GM12878 (cell line): Measurements from ENCODE around the gene RUNX3. TPM values are rescaled to one million over a fixed set of nuclear protein-coding genes. Genes with fewer than 3 reads are reported as not detected.

Source experiments
- ATF7 ChIP-seq: fragments of 450-650 bp; IDR thresholded peaks from 2 replicates; pipeline ENCODE4 v1.6.1; 2016; ENCODE audit warnings: low read depth, mild to moderate bottlenecking
- BMI1 ChIP-seq: fragments of 450-650 bp; IDR thresholded peaks from 2 replicates; pipeline ENCODE4 v1.6.1; 2016; ENCODE audit warnings: mild to moderate bottlenecking, moderate library complexity, borderline replicate concordance
- BRCA1 ChIP-seq: IDR thresholded peaks from 2 replicates; pipeline ENCODE4 v1.6.1; 2011; ENCODE audit warnings: low read depth, low read length, improper control_type of control experiment
- CBX5 ChIP-seq: sonication (generic); IDR thresholded peaks from 2 replicates; pipeline ENCODE4 v1.6.1; 2016; ENCODE audit warnings: low read depth, moderate library complexity, mild to moderate bottlenecking, inconsistent platforms
- CREM ChIP-seq: IDR thresholded peaks from 2 replicates; pipeline ENCODE4 v1.6.1; 2014; ENCODE audit warnings: antibody characterized with exemption, low read depth
- EGR1 ChIP-seq, 2 experiments: IDR thresholded peaks; 1 replicate in 1 of 2; 2 replicates in 1 of 2; pipeline ENCODE4 v1.6.1; 2011 to 2012; ENCODE audit warnings: low read depth in 2 of 2, low read length in 2 of 2, borderline replicate concordance in 1 of 2, mild to moderate bottlenecking in 1 of 2, moderate library complexity in 1 of 2
- EZH2 ChIP-seq: IDR thresholded peaks from 2 replicates; pipeline ENCODE4 v1.6.1; 2012; ENCODE audit warnings: low read depth, mild to moderate bottlenecking, control low read depth, inconsistent platforms, low read length, borderline replicate concordance; ENCODE audit not compliant: control insufficient read depth
- FOS ChIP-seq: IDR thresholded peaks from 3 replicates; pipeline ENCODE4 v1.6.1; 2011; ENCODE audit warnings: borderline replicate concordance; ENCODE audit not compliant: insufficient read length; ENCODE audit errors: extremely low read depth
- HDGF ChIP-seq: fragments of 450-650 bp; IDR thresholded peaks from 2 replicates; pipeline ENCODE4 v1.6.1; 2016; ENCODE audit warnings: antibody characterized with exemption
- JUND ChIP-seq: IDR thresholded peaks from 2 replicates; pipeline ENCODE4 v1.6.1; 2012; ENCODE audit warnings: low read depth, mild to moderate bottlenecking, low read length, improper control_type of control experiment, moderate library complexity
- MTA2 ChIP-seq: fragments of 450-650 bp; IDR thresholded peaks from 2 replicates; pipeline ENCODE4 v1.6.1; 2016; ENCODE audit warnings: low read depth, mild to moderate bottlenecking, moderate library complexity
- NFIC ChIP-seq: IDR thresholded peaks from 2 replicates; pipeline ENCODE4 v1.6.1; 2012; ENCODE audit warnings: low read depth, mild to moderate bottlenecking, inconsistent platforms, low read length, moderate library complexity
- PKNOX1 ChIP-seq: fragments of 450-650 bp; IDR thresholded peaks from 2 replicates; pipeline ENCODE4 v1.6.1; 2016; ENCODE audit warnings: mild to moderate bottlenecking
- POU2F2 ChIP-seq: IDR thresholded peaks from 3 replicates; pipeline ENCODE4 v1.6.1; 2011; ENCODE audit warnings: low read depth, mild to moderate bottlenecking, low read length, borderline replicate concordance
- SIN3A ChIP-seq: IDR thresholded peaks from 2 replicates; pipeline ENCODE4 v1.6.1; 2012; ENCODE audit warnings: low read depth, low read length, improper control_type of control experiment
- SP1 ChIP-seq: IDR thresholded peaks from one replicate; pipeline ENCODE4 v1.6.1; 2011; ENCODE audit warnings: low read depth, low read length
- SREBF1 ChIP-seq: IDR thresholded peaks from 2 replicates; pipeline ENCODE4 v1.6.1; 2012; ENCODE audit warnings: mild to moderate bottlenecking, low read length
- TARDBP ChIP-seq: IDR thresholded peaks from 2 replicates; pipeline ENCODE4 v1.6.1; 2016; ENCODE audit warnings: borderline replicate concordance
- ZNF217 ChIP-seq: fragments of 450-650 bp; IDR thresholded peaks from 2 replicates; pipeline ENCODE4 v1.6.1; 2017; ENCODE audit warnings: antibody characterized with exemption, mild to moderate bottlenecking
- ZNF274 ChIP-seq: IDR thresholded peaks from one replicate; pipeline ENCODE4 v1.8.0; 2011; ENCODE audit not compliant: insufficient read length, insufficient read depth
- polyA plus RNA-seq, 11 experiments: library from polyadenylated mRNA; depleted of rRNA in 4 of 11; unstranded in 6 of 11; stranded (reverse) in 5 of 11; fragments of >200 nt; fragmentation: Nextera tagmentation in 4 of 11; fragmentation: Illumina TruSeq in 1 of 11; extraction: Ambion mirVana in 4 of 11; extraction: Trizol in 1 of 11; gene quantifications; 1 replicate in 1 of 11; 2 replicates in 10 of 11; pipeline versions ENCODE4 v1.2.1 to v1.2.3, GENCODE V29; 2011 to 2016; ENCODE audit warnings: inconsistent platforms in 2 of 11, missing spikeins in 2 of 11, low read depth in 1 of 11
- total RNA-seq, 4 experiments: library from RNA; depleted of rRNA in 3 of 4; stranded (reverse); fragments of >200 nt in 3 of 4; fragmentation: Illumina TruSeq in 1 of 4; extraction: Trizol in 1 of 4; gene quantifications; 2 replicates each; pipeline versions ENCODE4 v1.2.1 to v1.2.3, GENCODE V29; 2013 to 2021
- TF ChIP-seq, protein P1 (sequence below): fragments of 450-650 bp; conservative IDR thresholded peaks from 2 replicates; pipeline ENCODE4 v1.6.1; 2017; ENCODE audit warnings: mild to moderate bottlenecking, moderate library complexity
- TF ChIP-seq, protein P2 (sequence below): fragments of 450-650 bp; IDR thresholded peaks from 2 replicates; pipeline ENCODE4 v1.6.1; 2017; ENCODE audit warnings: mild to moderate bottlenecking, moderate library complexity
- TF ChIP-seq, protein P3 (sequence below): fragments of 450-650 bp; IDR thresholded peaks from 2 replicates; pipeline ENCODE4 v1.6.1; 2017; ENCODE audit warnings: mild to moderate bottlenecking

RUNX3 gene
- total and polyA plus RNA-seq, 10 of the 15 experiments (the other 5 are each of a cell fraction or from before 2014, with no cell fraction given), result 19.0 to 151 (median 31.4) TPM

DNA sequence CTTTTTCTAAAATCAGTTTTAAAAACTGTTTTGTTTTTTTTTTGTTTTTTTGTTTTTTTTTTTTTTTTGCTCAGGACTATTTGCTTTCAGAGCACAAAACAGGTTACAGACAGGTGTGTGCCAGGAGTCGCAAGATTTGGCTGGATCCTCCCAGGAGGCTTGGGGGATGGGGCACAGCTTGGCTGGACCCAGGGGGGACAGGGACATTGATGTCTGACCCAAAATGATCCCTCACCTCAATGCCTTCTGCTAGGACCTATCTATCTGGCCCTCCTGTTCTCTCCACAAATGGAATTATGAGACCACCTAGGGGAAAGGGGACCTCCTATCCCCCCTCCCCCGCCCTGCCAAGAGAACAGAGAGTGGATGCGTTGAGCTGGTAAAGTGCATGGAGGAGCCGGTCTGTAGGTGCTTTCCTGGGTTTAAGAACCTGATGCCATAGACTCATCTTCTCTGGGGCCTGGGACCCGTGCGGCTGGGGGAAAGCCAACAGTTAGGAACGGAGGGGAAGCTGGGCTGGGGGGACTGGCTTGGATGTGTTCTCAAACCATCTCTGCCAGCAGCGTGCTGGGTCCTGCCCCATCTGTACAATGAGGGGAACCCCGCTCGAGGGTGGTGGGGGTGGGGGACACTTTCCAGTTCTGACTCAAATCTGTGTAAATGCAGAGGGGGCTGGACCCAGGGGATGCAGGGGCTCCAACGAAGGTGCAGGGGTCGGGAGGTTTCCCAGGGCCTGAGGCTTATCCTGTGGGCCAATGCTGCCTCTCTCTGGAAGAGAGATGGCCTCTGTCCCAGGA lies 28.9 kb downstream of the RUNX3 start (continued):
- TF ChIP-seq NFIC (no peak), SP1 (no peak), PKNOX1 (no peak), SIN3A (no peak), TARDBP (no peak), SREBF1 (no peak), EGR1 (IDR thresholded peaks at IDR 0.05; ENCODE audit: borderline replicate concordance in 1 of 2, low read depth in 2 of 2, low read length in 2 of 2) (peak in 1 of 2 experiments; percentile 53; a peak in 1 of 3 replicates), FOS (no peak), POU2F2 (no peak; the same call in 2 of the 3 replicates), HDGF (no peak), BMI1 (no peak), ZNF217 (no peak), MTA2 (peak; percentile 22; the same call in 1 of the 2 replicates), EZH2 (no peak), CREM (no peak), BRCA1 (no peak), CBX5 (no peak), ZNF274 (no peak), ATF7 (no peak), JUND (no peak)
- TF ChIP-seq, protein P1, sequence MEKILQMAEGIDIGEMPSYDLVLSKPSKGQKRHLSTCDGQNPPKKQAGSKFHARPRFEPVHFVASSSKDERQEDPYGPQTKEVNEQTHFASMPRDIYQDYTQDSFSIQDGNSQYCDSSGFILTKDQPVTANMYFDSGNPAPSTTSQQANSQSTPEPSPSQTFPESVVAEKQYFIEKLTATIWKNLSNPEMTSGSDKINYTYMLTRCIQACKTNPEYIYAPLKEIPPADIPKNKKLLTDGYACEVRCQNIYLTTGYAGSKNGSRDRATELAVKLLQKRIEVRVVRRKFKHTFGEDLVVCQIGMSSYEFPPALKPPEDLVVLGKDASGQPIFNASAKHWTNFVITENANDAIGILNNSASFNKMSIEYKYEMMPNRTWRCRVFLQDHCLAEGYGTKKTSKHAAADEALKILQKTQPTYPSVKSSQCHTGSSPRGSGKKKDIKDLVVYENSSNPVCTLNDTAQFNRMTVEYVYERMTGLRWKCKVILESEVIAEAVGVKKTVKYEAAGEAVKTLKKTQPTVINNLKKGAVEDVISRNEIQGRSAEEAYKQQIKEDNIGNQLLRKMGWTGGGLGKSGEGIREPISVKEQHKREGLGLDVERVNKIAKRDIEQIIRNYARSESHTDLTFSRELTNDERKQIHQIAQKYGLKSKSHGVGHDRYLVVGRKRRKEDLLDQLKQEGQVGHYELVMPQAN, result no peak
- TF ChIP-seq, protein P2, sequence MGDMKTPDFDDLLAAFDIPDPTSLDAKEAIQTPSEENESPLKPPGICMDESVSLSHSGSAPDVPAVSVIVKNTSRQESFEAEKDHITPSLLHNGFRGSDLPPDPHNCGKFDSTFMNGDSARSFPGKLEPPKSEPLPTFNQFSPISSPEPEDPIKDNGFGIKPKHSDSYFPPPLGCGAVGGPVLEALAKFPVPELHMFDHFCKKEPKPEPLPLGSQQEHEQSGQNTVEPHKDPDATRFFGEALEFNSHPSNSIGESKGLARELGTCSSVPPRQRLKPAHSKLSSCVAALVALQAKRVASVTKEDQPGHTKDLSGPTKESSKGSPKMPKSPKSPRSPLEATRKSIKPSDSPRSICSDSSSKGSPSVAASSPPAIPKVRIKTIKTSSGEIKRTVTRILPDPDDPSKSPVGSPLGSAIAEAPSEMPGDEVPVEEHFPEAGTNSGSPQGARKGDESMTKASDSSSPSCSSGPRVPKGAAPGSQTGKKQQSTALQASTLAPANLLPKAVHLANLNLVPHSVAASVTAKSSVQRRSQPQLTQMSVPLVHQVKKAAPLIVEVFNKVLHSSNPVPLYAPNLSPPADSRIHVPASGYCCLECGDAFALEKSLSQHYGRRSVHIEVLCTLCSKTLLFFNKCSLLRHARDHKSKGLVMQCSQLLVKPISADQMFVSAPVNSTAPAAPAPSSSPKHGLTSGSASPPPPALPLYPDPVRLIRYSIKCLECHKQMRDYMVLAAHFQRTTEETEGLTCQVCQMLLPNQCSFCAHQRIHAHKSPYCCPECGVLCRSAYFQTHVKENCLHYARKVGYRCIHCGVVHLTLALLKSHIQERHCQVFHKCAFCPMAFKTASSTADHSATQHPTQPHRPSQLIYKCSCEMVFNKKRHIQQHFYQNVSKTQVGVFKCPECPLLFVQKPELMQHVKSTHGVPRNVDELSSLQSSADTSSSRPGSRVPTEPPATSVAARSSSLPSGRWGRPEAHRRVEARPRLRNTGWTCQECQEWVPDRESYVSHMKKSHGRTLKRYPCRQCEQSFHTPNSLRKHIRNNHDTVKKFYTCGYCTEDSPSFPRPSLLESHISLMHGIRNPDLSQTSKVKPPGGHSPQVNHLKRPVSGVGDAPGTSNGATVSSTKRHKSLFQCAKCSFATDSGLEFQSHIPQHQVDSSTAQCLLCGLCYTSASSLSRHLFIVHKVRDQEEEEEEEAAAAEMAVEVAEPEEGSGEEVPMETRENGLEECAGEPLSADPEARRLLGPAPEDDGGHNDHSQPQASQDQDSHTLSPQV, result no peak
- TF ChIP-seq, protein P3, sequence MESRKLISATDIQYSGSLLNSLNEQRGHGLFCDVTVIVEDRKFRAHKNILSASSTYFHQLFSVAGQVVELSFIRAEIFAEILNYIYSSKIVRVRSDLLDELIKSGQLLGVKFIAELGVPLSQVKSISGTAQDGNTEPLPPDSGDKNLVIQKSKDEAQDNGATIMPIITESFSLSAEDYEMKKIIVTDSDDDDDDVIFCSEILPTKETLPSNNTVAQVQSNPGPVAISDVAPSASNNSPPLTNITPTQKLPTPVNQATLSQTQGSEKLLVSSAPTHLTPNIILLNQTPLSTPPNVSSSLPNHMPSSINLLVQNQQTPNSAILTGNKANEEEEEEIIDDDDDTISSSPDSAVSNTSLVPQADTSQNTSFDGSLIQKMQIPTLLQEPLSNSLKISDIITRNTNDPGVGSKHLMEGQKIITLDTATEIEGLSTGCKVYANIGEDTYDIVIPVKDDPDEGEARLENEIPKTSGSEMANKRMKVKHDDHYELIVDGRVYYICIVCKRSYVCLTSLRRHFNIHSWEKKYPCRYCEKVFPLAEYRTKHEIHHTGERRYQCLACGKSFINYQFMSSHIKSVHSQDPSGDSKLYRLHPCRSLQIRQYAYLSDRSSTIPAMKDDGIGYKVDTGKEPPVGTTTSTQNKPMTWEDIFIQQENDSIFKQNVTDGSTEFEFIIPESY, result no peak
